ENCODE measurements around the gene PDE6D.
"Not testable (repeated sequence)": the region's sequence is repeated elsewhere in the genome, so short reads cannot be mapped to it uniquely, and the experiment has no call there.

PDE6D gene

DNA sequence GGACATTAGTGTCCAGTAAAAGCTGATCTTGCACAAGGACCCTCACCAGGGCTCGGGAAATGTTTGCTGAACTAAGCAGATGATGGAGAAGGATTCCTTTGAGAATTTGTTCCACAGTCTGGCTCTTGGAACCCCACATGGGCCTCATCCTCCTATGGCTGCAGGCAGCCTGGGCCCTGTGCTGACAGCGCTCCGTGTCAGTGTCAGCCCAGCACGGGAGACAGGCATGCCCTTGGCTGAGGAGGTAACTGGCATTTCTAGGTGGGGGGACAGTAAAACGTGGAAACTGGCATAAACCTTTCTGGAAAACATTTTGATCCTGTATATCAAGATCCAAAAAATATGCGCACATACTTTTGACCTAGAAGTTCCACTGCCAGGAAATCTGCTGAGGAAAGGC lies 62.3 kb downstream of the PDE6D start:
- no peak for DNase-seq

DNA sequence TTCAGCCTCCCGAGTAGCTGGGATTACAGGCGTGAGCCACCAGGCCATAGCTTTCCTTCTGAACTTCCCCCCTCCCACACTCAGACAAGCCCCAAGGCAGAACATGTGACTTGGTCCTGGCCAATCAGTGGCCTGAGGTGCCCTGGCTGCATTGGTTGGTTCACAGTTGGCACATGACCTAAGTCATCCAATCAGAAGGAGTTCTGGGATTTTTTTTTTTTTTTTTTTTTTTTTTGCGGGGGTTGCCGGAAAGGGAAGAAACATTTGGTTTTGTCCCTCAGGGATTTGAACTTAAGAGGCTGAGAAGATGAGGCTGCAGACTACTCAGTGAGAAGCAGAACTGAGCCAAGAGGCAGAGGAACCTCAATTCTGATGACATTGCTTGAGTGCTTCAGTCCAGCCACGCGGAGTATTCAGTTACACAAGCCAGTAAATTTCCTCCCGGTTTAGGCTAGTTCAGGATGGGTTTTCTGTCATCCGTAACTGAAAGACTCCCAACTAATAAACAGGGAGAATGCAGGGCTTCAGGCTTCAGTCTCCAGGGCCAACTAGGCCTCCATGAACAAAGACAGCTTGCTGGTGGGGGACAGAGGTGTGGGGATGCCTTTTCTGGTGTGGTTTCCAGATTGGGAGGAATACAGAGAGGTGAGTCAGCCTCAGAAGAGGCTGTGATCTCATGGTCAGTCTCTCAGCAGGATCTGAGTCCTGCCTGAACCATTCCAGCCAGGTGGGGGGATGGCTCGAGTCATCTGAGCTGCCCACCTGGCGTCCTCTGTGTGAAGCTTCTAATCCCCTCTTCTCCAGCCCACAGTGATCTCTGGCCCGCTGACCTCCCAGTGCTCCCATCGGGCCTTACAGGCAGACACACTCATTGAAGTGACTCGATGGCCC lies 63.6 kb downstream of the PDE6D start:
- peak; percentile 62 for DNase-seq

DNA sequence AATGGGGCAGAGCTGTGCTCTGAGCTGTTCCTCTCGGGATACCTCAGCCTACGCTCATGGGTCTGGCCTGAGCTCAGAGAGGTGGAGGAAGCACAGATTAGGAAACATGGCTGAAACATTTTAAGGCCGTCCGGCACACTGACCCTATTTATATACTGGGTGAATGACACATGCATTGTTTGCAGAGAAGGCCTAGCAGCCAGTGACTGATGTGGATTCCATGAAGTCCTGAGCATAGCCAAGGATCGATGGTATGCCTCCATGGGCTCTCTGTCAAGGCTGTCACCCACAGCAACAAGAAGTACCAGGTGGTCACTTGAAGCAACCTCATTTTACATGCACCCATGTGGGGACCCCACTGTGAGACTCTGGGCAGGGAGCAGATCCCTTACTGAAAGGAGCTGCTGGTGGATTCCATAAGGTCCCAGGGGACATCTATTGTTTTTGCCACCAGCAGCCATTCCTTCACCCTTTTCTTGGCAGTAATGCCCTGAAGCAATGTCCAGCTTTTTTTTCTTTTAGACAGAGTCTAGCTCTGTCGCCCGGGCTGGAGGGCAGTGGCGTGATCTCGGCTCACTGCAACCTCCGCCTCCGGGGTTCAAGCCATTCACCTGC lies 64.3 kb downstream of the PDE6D start:
- no peak for DNase-seq

- DNase-seq: peak; percentile 15
Measured at GRCh38 chr2:231715988-231716616, 65.0 kb downstream of the PDE6D start.

GRCh38 chr2:231715499-231715837 lies 65.6 kb downstream of the PDE6D start:
- DNase-seq: no peak

GRCh38 chr2:231714639-231715498 lies 66.2 kb downstream of the PDE6D start:
- DNase-seq: peak; percentile 91

- DNase-seq: peak; percentile 94
Measured at GRCh38 chr2:231713730-231714638, 67.1 kb downstream of the PDE6D start.

- DNase-seq: not testable (repeated sequence)
Measured at GRCh38 chr2:231713406-231713729, 67.7 kb downstream of the PDE6D start.

- DNase-seq: peak; percentile 69
Measured at GRCh38 chr2:231712451-231713021, 68.5 kb downstream of the PDE6D start.

- peak; percentile 50 for DNase-seq
Measured at GRCh38 chr2:231711677-231712450, 69.2 kb downstream of the PDE6D start.

GRCh38 chr2:231710799-231711676 lies 70.0 kb downstream of the PDE6D start:
- peak; percentile 48 for DNase-seq

DNA sequence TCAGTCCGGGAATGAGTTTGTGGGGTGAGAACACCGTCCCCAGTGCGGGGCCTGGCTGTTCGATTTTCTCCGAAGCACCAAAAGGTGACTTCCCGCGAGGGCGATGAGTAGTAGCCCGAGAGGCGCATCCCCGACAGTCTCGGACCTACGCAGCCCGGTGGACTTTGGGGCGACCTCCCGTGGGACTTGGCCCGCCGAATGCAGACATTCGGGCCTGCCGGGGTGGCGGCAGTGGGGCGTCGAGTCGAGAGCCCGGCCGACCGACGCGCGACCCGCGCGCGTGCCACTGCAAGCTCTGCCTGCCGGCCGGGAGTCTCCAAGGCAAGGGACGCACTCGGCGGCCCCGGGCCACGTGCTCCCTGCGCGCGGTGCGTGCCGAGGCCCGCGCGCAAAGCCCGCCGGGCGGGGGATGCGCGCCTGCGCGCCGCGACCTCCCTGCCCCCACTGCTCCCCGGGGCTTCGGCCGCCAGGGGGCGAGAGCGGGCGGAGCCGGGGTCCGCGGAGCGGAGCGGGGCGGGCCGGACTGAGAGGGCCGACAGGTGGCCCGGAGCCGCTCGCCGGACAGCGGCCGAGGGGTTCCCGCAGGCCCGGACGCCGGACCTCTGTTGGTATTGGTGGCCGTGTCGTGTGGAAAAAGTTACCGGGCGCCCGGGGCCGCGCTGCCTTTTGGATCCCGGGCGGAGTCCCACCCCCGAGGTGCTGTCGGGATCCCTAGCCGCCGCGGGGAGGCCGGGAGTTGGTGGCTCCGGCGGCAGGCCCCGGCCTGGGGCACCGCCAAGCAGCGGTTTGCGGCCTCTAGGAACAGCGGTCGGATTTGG lies 70.9 kb downstream of the PDE6D start:
- peak; percentile 81 for DNase-seq

GRCh38 chr2:231709636-231709980 lies 71.5 kb downstream of the PDE6D start:
- no peak for DNase-seq

DNA sequence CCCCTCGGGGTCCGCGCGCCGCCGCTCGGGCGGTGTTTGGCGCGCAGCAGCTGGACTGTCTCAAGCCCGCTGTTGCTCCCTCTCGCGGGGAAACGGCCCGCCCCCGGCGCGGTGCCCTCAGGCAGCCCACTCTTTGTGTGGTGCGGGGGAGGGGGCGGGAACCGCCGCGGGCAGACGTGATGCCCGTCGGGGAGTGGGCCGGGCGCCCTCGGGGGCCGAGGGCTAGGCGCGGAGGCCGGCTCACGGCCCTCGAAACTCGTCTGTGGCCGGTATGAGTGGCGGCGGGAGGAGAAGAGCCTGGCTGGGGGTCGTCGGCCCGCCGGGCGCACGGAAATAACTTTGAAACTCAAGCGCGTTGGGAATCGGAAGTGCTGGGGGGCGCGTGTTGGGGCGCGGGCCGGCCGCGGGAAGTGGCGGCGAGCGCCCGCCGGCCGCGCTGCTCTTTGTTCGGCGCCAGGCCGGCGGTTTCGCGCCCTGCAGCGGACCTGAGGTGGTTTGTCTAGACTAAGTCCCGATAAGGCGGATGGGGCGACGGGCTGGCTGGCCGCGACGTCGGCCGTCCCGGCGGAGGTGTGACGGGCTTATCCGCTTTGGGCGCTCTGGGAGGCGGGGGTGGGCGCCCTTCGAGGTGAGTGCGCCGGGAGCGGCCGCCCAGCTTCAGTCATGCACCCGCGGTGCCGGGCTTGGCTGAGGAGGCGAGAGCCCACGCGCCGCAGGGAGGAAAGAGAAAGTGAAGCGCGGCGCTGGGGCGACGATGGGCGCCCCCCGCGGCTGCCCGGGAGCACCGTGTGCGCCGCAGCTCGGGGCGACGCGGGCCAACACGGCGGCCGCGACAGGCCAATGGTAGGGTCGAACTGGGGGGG lies 72.1 kb downstream of the PDE6D start:
- DNase-seq: peak; percentile 71

GRCh38 chr2:231707927-231708772 lies 72.9 kb downstream of the PDE6D start, which contains the start of gene PTMA:
PTMA (plus strand) TSS chr2:231708525; CDS start chr2:231708707, 182 bp downstream.
- DNase-seq: peak; percentile 99

GRCh38 chr2:231707625-231707926 lies 73.5 kb downstream of the PDE6D start:
- peak; percentile 66 for DNase-seq
